ENCODE measurements around the gene CCDC78.

DNA sequence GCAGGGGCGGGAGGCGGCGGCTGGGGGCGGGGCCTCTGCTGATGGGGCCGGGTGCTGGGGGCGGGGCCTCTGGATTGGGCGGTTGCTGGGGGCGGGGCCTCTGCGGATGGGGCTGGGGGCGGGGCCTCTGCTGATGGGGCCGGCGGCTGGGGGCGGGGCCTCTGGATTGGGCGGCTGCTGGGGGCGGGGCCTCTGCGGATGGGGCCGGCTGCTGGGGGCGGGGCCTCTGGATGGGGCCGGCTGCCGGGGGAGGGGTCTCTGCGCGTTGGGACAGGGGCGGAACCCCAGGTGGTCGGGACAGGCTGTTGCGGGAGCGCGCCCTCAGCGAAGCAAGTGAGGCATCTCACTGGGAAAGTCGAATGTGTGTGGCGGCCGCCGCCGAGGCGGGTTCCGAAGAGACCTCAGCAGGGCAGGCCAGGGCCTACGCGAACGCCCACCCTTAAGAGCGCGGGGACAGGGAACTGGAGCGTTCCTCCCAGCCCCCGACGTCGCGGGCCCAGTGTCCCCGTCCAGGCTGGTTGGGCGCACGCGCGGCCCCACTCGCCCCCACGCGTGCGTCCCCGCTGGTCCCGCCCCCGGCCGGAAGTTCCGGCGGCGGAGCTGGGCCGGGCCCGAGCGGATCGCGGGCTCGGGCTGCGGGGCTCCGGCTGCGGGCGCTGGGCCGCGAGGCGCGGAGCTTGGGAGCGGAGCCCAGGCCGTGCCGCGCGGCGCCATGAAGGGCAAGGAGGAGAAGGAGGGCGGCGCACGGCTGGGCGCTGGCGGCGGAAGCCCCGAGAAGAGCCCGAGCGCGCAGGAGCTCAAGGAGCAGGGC, 46.2 kb downstream of the CCDC78 start, which contains the start of gene STUB1:
- TF ChIP-seq, protein P1, sequence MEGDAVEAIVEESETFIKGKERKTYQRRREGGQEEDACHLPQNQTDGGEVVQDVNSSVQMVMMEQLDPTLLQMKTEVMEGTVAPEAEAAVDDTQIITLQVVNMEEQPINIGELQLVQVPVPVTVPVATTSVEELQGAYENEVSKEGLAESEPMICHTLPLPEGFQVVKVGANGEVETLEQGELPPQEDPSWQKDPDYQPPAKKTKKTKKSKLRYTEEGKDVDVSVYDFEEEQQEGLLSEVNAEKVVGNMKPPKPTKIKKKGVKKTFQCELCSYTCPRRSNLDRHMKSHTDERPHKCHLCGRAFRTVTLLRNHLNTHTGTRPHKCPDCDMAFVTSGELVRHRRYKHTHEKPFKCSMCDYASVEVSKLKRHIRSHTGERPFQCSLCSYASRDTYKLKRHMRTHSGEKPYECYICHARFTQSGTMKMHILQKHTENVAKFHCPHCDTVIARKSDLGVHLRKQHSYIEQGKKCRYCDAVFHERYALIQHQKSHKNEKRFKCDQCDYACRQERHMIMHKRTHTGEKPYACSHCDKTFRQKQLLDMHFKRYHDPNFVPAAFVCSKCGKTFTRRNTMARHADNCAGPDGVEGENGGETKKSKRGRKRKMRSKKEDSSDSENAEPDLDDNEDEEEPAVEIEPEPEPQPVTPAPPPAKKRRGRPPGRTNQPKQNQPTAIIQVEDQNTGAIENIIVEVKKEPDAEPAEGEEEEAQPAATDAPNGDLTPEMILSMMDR (IDR thresholded peaks at IDR 0.05), result no peak
- no peak for TF ChIP-seq POLR2A (IDR thresholded peaks at IDR 0.05)
